ENCODE results near the gene ARSG.

DNA sequence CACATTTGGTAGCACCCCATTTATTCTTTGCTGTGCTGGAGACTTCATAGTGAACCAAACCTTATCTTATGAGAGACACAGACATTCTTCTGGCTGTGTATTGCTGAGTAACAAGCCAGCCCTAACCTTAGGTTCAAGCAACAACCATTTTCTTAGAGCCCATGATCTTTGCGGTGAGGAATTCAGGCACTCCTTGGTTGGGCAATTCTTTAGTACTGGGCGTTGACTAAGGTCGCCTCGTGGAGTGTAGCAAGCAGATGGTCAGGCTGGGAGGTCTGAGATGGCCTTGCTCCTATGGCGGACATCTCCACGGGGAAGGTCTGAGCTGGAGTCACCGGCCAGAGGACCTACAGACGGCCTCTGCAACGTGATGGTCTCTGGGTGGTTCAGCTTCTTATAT lies 43.1 kb downstream of the ARSG start:
- TF ChIP-seq SUZ12 (IDR thresholded peaks at IDR 0.05) (no peak), SP1 (IDR thresholded peaks at IDR 0.05) (no peak), TARDBP (IDR thresholded peaks at IDR 0.05) (no peak), FOXM1 (IDR thresholded peaks at IDR 0.05; ENCODE audit: borderline replicate concordance) (no peak)
